ENCODE measurements around the gene CHAD. TPM values are rescaled to one million over a fixed set of nuclear protein-coding genes. Genes with fewer than 3 reads are reported as not detected.

Gene CHAD
- total and polyA plus RNA-seq, 2 of the 13 experiments (the other 11 are each of a cell fraction or from before 2014, with no cell fraction given), result 1.4 TPM; not detected in 1

DNA sequence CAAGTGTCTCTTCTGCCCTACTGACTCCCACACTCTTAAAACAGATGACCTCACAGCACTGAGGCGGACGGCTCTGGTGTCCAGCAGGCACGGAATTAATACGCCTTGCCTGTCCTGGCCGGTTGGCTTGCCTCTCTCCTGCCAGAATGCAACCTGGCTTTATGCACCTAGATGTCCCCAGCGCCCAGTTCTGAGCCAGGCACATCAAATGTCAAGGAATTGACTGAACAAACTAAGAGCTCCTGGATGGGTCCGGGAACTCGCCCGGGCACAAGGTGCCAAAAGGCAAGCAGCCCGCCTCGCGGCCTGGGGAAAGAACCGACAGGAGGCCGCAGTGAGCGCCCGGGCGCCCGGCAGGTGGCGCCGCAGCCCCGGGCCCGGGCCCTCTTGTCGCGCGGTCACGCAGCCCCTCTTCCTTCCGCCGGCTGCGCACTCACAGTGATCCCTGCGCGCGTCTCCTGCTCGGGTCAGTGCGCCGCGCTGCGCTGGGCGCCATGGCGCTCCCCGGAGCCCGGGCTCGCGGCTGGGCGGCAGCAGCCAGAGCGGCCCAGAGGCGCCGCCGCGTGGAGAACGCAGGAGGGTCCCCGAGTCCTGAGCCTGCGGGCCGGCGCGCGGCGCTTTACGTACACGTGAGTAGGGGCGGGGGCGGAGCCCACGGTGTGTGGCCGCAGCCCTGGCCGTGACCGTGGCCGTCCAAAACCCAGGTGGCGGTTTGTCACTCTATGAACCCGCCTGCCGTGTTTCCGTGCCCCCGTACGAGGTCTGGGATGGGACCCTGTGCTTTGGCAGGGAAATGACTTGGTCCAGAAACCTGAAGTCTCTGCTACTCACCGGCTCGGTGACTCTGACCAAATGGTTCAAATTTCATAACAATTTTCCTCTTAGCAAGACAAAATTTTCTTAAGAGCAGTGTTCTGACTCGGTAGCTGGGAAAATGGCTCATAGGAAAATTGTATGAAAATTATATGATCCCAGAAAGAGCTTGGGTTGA lies 10.0 kb upstream of the CHAD start, which contains the start of gene RSAD1 (continued):
- no peak; a peak in 1 of 4 replicates for TF ChIP-seq ATF4 (CRISPR knock-in tag; IDR thresholded peaks at IDR 0.05)
- peak; percentile 96 for TF ChIP-seq ZNF709 (CRISPR knock-in tag; IDR thresholded peaks at IDR 0.05)
- TF ChIP-seq REXO4 (CRISPR knock-in tag; IDR thresholded peaks at IDR 0.05; ENCODE audit: borderline replicate concordance), result peak; percentile 82; the same call in 1 of the 2 replicates
- no peak for TF ChIP-seq PBX2 (CRISPR knock-in tag; IDR thresholded peaks at IDR 0.05)
- TF ChIP-seq KDM1A (CRISPR knock-in tag; IDR thresholded peaks at IDR 0.05), result no peak
- no peak for TF ChIP-seq ZNF703 (CRISPR knock-in tag; IDR thresholded peaks at IDR 0.05; ENCODE audit: borderline replicate concordance)
- TF ChIP-seq KLF13 (CRISPR knock-in tag; IDR thresholded peaks at IDR 0.05), result no peak
- TF ChIP-seq ZNF136 (CRISPR knock-in tag; IDR thresholded peaks at IDR 0.05; ENCODE audit: low read depth), result no peak
- TF ChIP-seq TEAD2 (CRISPR knock-in tag; IDR thresholded peaks at IDR 0.05), result no peak
- peak; percentile 91 for TF ChIP-seq ZNF343 (CRISPR knock-in tag; IDR thresholded peaks at IDR 0.05)
- TF ChIP-seq, protein P1, sequence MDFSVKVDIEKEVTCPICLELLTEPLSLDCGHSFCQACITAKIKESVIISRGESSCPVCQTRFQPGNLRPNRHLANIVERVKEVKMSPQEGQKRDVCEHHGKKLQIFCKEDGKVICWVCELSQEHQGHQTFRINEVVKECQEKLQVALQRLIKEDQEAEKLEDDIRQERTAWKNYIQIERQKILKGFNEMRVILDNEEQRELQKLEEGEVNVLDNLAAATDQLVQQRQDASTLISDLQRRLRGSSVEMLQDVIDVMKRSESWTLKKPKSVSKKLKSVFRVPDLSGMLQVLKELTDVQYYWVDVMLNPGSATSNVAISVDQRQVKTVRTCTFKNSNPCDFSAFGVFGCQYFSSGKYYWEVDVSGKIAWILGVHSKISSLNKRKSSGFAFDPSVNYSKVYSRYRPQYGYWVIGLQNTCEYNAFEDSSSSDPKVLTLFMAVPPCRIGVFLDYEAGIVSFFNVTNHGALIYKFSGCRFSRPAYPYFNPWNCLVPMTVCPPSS (IDR thresholded peaks at IDR 0.05), result no peak
- no peak for TF ChIP-seq HHEX (CRISPR knock-in tag; IDR thresholded peaks at IDR 0.05)
- no peak for TF ChIP-seq SUZ12 (IDR thresholded peaks at IDR 0.05; ENCODE audit: low read depth, low read length)
- TF ChIP-seq ZNF652 (CRISPR knock-in tag; IDR thresholded peaks at IDR 0.05; ENCODE audit: borderline replicate concordance, low read depth), result no peak
- TF ChIP-seq, protein P2, sequence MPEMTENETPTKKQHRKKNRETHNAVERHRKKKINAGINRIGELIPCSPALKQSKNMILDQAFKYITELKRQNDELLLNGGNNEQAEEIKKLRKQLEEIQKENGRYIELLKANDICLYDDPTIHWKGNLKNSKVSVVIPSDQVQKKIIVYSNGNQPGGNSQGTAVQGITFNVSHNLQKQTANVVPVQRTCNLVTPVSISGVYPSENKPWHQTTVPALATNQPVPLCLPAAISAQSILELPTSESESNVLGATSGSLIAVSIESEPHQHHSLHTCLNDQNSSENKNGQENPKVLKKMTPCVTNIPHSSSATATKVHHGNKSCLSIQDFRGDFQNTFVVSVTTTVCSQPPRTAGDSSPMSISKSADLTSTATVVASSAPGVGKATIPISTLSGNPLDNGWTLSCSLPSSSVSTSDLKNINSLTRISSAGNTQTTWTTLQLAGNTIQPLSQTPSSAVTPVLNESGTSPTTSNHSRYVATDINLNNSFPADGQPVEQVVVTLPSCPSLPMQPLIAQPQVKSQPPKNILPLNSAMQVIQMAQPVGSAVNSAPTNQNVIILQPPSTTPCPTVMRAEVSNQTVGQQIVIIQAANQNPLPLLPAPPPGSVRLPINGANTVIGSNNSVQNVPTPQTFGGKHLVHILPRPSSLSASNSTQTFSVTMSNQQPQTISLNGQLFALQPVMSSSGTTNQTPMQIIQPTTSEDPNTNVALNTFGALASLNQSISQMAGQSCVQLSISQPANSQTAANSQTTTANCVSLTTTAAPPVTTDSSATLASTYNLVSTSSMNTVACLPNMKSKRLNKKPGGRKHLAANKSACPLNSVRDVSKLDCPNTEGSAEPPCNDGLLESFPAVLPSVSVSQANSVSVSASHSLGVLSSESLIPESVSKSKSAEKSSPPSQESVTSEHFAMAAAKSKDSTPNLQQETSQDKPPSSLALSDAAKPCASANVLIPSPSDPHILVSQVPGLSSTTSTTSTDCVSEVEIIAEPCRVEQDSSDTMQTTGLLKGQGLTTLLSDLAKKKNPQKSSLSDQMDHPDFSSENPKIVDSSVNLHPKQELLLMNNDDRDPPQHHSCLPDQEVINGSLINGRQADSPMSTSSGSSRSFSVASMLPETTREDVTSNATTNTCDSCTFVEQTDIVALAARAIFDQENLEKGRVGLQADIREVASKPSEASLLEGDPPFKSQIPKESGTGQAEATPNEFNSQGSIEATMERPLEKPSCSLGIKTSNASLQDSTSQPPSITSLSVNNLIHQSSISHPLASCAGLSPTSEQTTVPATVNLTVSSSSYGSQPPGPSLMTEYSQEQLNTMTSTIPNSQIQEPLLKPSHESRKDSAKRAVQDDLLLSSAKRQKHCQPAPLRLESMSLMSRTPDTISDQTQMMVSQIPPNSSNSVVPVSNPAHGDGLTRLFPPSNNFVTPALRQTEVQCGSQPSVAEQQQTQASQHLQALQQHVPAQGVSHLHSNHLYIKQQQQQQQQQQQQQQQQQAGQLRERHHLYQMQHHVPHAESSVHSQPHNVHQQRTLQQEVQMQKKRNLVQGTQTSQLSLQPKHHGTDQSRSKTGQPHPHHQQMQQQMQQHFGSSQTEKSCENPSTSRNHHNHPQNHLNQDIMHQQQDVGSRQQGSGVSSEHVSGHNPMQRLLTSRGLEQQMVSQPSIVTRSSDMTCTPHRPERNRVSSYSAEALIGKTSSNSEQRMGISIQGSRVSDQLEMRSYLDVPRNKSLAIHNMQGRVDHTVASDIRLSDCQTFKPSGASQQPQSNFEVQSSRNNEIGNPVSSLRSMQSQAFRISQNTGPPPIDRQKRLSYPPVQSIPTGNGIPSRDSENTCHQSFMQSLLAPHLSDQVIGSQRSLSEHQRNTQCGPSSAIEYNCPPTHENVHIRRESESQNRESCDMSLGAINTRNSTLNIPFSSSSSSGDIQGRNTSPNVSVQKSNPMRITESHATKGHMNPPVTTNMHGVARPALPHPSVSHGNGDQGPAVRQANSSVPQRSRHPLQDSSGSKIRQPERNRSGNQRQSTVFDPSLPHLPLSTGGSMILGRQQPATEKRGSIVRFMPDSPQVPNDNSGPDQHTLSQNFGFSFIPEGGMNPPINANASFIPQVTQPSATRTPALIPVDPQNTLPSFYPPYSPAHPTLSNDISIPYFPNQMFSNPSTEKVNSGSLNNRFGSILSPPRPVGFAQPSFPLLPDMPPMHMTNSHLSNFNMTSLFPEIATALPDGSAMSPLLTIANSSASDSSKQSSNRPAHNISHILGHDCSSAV (CRISPR knock-in tag; IDR thresholded peaks at IDR 0.05; ENCODE audit: borderline replicate concordance), result no peak
- TF ChIP-seq CCDC6 (CRISPR knock-in tag; IDR thresholded peaks at IDR 0.05), result peak; percentile 94
- TF ChIP-seq ZNF33B (CRISPR knock-in tag; IDR thresholded peaks at IDR 0.05), result no peak
